Muscle layer of duodenum (tissue), 2 donors: ENCODE results near the gene TSHR.
"Not testable (repeated sequence)": the region's sequence is repeated elsewhere in the genome, so short reads cannot be mapped to it uniquely, and the experiment has no call there.

Experiments used
- H3K27ac ChIP-seq: one replicate; pipeline ENCODE4 v1.7.0; 2013; ENCODE audit warnings: mild to moderate bottlenecking, low read length
- H3K27me3 ChIP-seq: one replicate; pipeline ENCODE4 v1.7.0; 2013; ENCODE audit warnings: low read depth, mild to moderate bottlenecking, control low read depth, low read length
- H3K36me3 ChIP-seq, 2 donors: one replicate each; pipeline ENCODE4 v1.7.0; 2013; ENCODE audit warnings: low read length in 2 of 2, control low read depth in 1 of 2, mild to moderate bottlenecking in 1 of 2; ENCODE audit not compliant: insufficient read depth in 2 of 2, control insufficient read depth in 1 of 2
- H3K4me1 ChIP-seq, 2 donors: one replicate each; pipeline ENCODE4 v1.7.0; 2013; ENCODE audit warnings: low read length in 2 of 2, mild to moderate bottlenecking in 2 of 2, control low read depth in 1 of 2, moderate library complexity in 1 of 2; ENCODE audit not compliant: insufficient read depth in 2 of 2, control insufficient read depth in 1 of 2
- H3K4me3 ChIP-seq, 2 donors: one replicate each; pipeline ENCODE4 v1.7.0; 2013; ENCODE audit warnings: low read length in 2 of 2, low read depth in 1 of 2, mild to moderate bottlenecking in 1 of 2
- H3K9me3 ChIP-seq, 2 donors: one replicate each; pipeline ENCODE4 v1.7.0; 2013; ENCODE audit warnings: low read length in 2 of 2, control low read depth in 1 of 2, mild to moderate bottlenecking in 1 of 2; ENCODE audit not compliant: control insufficient read depth in 1 of 2
- donor health status: healthy.

TSHR gene

GRCh38 chr14:81005540-81006228, 50.3 kb downstream of the TSHR start:
- H3K36me3 ChIP-seq, result no peaks in the 10 kb centered on the region
- no peaks in the 10 kb centered on the region for H3K9me3 ChIP-seq
- no peaks in the 10 kb centered on the region for H3K27me3 ChIP-seq
- no peak overlapping the region for H3K27ac ChIP-seq
- H3K4me3 ChIP-seq, result no peak overlapping the region
- H3K4me1 ChIP-seq, result no peaks in the 10 kb centered on the region

GRCh38 chr14:81006266-81006665, 50.8 kb downstream of the TSHR start:
- Histone ChIP-seq H3K27ac (no peak overlapping the region), H3K4me3 (no peak overlapping the region)

GRCh38 chr14:81007131-81007530, 51.7 kb downstream of the TSHR start:
- Histone ChIP-seq H3K4me1 (no peaks in the 10 kb centered on the region), H3K9me3 (no peaks in the 10 kb centered on the region), H3K27me3 (no peaks in the 10 kb centered on the region), H3K4me3 (no peak overlapping the region), H3K36me3 (no peaks in the 10 kb centered on the region), H3K27ac (no peak overlapping the region)

More at GRCh38 chr14:81006266-81006665, 50.8 kb downstream of the TSHR start:
- Histone ChIP-seq H3K4me1 (no peaks in the 10 kb centered on the region), H3K27me3 (no peaks in the 10 kb centered on the region), H3K36me3 (no peaks in the 10 kb centered on the region), H3K9me3 (no peaks in the 10 kb centered on the region)

GRCh38 chr14:81009346-81009745, 53.9 kb downstream of the TSHR start:
- peaks cover 0 to 5% of the 10 kb centered on the region in 2 donors for H3K9me3 ChIP-seq
- H3K4me1 ChIP-seq, result no peaks in the 10 kb centered on the region
- H3K36me3 ChIP-seq, result no peaks in the 10 kb centered on the region
- H3K27ac ChIP-seq, result no peak overlapping the region
- H3K27me3 ChIP-seq, result no peaks in the 10 kb centered on the region
- H3K4me3 ChIP-seq, result no peak overlapping the region

- Histone ChIP-seq H3K4me3 (no peak overlapping the region), H3K4me1 (no peaks in the 10 kb centered on the region), H3K9me3 (peaks cover 0 to 4% of the 10 kb centered on the region in 2 donors), H3K27me3 (no peaks in the 10 kb centered on the region), H3K27ac (no peak overlapping the region), H3K36me3 (no peaks in the 10 kb centered on the region)
These were observed 62.8 kb downstream of the TSHR start for GRCh38 chr14:81018251-81018650.

GRCh38 chr14:81018684-81019083, 63.3 kb downstream of the TSHR start:
- Histone ChIP-seq H3K27me3 (no peaks in the 10 kb centered on the region), H3K27ac (no peak overlapping the region), H3K4me3 (no peak overlapping the region), H3K4me1 (no peaks in the 10 kb centered on the region), H3K9me3 (no peaks in the 10 kb centered on the region), H3K36me3 (no peaks in the 10 kb centered on the region)

- not testable (repeated sequence) for H3K36me3 ChIP-seq, H3K4me3 ChIP-seq, H3K27me3 ChIP-seq, H3K4me1 ChIP-seq, H3K27ac ChIP-seq, H3K9me3 ChIP-seq
These were observed 63.7 kb downstream of the TSHR start for GRCh38 chr14:81019113-81019512.

- Histone ChIP-seq H3K27me3 (no peaks in the 10 kb centered on the region), H3K36me3 (no peaks in the 10 kb centered on the region), H3K4me3 (no peak overlapping the region), H3K27ac (no peak overlapping the region), H3K9me3 (no peaks in the 10 kb centered on the region), H3K4me1 (no peaks in the 10 kb centered on the region)
These were observed 67.8 kb downstream of the TSHR start for GRCh38 chr14:81023095-81023710.

- H3K36me3 ChIP-seq, result no peaks in the 10 kb centered on the region
- H3K4me3 ChIP-seq, result no peak overlapping the region
- H3K9me3 ChIP-seq, result no peaks in the 10 kb centered on the region
- no peak overlapping the region for H3K27ac ChIP-seq
- no peaks in the 10 kb centered on the region for H3K4me1 ChIP-seq
- no peaks in the 10 kb centered on the region for H3K27me3 ChIP-seq
These were observed 73.0 kb downstream of the TSHR start for GRCh38 chr14:81028461-81028860.

- Histone ChIP-seq H3K36me3 (no peaks in the 10 kb centered on the region), H3K27me3 (no peaks in the 10 kb centered on the region), H3K4me1 (no peaks in the 10 kb centered on the region), H3K27ac (no peak overlapping the region), H3K4me3 (no peak overlapping the region), H3K9me3 (peaks cover 5 to 7% of the 10 kb centered on the region in 2 donors)
These were observed 76.1 kb downstream of the TSHR start for GRCh38 chr14:81031488-81031887.

- H3K4me3 ChIP-seq, result no peak overlapping the region
- no peak overlapping the region for H3K27ac ChIP-seq
- no peaks in the 10 kb centered on the region for H3K27me3 ChIP-seq
- H3K9me3 ChIP-seq, result peaks cover 6 to 7% of the 10 kb centered on the region in 2 donors
- no peaks in the 10 kb centered on the region for H3K4me1 ChIP-seq
- no peaks in the 10 kb centered on the region for H3K36me3 ChIP-seq
These were observed 78.3 kb downstream of the TSHR start for GRCh38 chr14:81033698-81034240.
